ENCODE measurements around the gene PPAN. TPM values are rescaled to one million over a fixed set of nuclear protein-coding genes. Genes with fewer than 3 reads are reported as not detected.
A peak's percentile ranks its signal among the peaks of the same experiment; 100 is the strongest.

Gene PPAN
- total RNA-seq, 1 donor from 2014 or later = 53.2 TPM

DNA sequence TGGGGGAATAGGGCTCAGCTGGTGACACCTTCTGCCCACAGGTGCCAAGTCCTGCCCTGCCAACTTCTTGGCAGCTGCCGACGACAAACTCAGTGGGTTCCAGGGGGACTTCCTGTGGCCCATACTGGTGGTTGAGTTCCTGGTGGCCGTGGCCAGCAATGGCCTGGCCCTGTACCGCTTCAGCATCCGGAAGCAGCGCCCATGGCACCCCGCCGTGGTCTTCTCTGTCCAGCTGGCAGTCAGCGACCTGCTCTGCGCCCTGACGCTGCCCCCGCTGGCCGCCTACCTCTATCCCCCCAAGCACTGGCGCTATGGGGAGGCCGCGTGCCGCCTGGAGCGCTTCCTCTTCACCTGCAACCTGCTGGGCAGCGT, 7.4 kb downstream of the PPAN start:
- Mint-ChIP-seq H3K36me3 (peaks cover 21% of the 10 kb centered on the region), H3K9me3 (no peaks in the 10 kb centered on the region), H3K4me1 (no peaks in the 10 kb centered on the region), H3K27ac (no peak overlapping the region), H3K4me3 (no peak overlapping the region), H3K27me3 (ENCODE audit: low read depth) (no peaks in the 10 kb centered on the region)
- TF ChIP-seq, protein P1, sequence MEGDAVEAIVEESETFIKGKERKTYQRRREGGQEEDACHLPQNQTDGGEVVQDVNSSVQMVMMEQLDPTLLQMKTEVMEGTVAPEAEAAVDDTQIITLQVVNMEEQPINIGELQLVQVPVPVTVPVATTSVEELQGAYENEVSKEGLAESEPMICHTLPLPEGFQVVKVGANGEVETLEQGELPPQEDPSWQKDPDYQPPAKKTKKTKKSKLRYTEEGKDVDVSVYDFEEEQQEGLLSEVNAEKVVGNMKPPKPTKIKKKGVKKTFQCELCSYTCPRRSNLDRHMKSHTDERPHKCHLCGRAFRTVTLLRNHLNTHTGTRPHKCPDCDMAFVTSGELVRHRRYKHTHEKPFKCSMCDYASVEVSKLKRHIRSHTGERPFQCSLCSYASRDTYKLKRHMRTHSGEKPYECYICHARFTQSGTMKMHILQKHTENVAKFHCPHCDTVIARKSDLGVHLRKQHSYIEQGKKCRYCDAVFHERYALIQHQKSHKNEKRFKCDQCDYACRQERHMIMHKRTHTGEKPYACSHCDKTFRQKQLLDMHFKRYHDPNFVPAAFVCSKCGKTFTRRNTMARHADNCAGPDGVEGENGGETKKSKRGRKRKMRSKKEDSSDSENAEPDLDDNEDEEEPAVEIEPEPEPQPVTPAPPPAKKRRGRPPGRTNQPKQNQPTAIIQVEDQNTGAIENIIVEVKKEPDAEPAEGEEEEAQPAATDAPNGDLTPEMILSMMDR (IDR thresholded peaks at IDR 0.05; ENCODE audit: unreplicated experiment) = no peak
- no peak for DNase-seq (ENCODE audit: low spot score in 2 of 2, unreplicated experiment in 2 of 2)

DNA sequence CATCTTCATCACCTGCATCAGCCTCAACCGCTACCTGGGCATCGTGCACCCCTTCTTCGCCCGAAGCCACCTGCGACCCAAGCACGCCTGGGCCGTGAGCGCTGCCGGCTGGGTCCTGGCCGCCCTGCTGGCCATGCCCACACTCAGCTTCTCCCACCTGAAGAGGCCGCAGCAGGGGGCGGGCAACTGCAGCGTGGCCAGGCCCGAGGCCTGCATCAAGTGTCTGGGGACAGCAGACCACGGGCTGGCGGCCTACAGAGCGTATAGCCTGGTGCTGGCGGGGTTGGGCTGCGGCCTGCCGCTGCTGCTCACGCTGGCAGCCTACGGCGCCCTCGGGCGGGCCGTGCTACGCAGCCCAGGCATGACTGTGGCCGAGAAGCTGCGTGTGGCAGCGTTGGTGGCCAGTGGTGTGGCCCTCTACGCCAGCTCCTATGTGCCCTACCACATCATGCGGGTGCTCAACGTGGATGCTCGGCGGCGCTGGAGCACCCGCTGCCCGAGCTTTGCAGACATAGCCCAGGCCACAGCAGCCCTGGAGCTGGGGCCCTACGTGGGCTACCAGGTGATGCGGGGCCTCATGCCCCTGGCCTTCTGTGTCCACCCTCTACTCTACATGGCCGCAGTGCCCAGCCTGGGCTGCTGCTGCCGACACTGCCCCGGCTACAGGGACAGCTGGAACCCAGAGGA, 7.9 kb downstream of the PPAN start:
- Mint-ChIP-seq H3K27ac (no peak overlapping the region), H3K9me3 (no peaks in the 10 kb centered on the region), H3K4me1 (peaks cover 4% of the 10 kb centered on the region), H3K36me3 (peaks cover 21% of the 10 kb centered on the region), H3K4me3 (no peak overlapping the region), H3K27me3 (ENCODE audit: low read depth) (no peaks in the 10 kb centered on the region)
- TF ChIP-seq, protein P1 (IDR thresholded peaks at IDR 0.05; ENCODE audit: unreplicated experiment) = no peak
- no peak for DNase-seq (ENCODE audit: low spot score in 2 of 2, unreplicated experiment in 2 of 2)

- no peak overlapping the region for H3K4me3 Mint-ChIP-seq
- H3K27ac Mint-ChIP-seq = no peak overlapping the region
- peaks cover 8% of the 10 kb centered on the region for H3K4me1 Mint-ChIP-seq
- TF ChIP-seq, protein P1 (IDR thresholded peaks at IDR 0.05; ENCODE audit: unreplicated experiment) = no peak
- no peaks in the 10 kb centered on the region for H3K27me3 Mint-ChIP-seq (ENCODE audit: low read depth)
- H3K9me3 Mint-ChIP-seq = no peaks in the 10 kb centered on the region
- peaks cover 15% of the 10 kb centered on the region for H3K36me3 Mint-ChIP-seq
- no peak for DNase-seq (ENCODE audit: low spot score in 2 of 2, unreplicated experiment in 2 of 2)
These were observed 8.7 kb downstream of the PPAN start for GRCh38 chr19:10114651-10115391.

DNA sequence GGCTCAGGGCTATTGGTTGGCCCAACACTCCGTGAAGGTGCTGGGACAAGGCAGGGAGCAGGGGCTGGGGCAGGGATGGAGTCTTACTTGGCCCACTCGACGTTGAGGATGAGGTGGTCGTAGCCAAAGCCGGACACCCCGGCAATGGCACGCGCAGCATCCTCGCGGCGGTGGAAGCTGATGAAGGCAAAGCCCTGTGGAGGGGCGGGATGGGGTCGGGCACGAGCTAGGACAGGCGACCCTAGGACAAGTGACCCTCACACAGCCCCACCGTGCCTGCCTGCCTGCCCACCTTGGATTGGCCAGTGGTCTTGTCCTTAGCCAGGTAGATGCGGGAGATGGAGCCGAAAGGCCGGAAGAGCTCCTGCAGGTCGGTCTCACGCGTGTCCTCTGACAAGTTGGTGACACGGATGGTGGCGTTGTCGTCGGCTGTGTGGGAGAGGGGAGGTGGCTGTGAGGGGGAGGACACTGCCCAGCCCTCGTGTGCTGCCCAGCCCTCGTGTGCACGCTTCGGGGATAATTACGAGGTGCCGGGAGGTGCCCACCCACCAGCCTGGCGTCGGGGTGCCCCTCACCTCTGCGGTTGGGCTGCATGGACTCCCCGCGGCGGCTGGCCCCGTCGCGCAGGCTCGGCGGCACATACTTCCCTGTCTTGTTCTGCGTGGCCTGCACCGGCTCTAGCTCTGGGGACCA, 9.4 kb downstream of the PPAN start:
- peaks cover 9% of the 10 kb centered on the region for H3K4me1 Mint-ChIP-seq
- H3K4me3 Mint-ChIP-seq = no peak overlapping the region
- TF ChIP-seq, protein P1 (IDR thresholded peaks at IDR 0.05; ENCODE audit: unreplicated experiment) = no peak
- H3K27me3 Mint-ChIP-seq (ENCODE audit: low read depth) = no peaks in the 10 kb centered on the region
- H3K36me3 Mint-ChIP-seq = peaks cover 12% of the 10 kb centered on the region
- no peaks in the 10 kb centered on the region for H3K9me3 Mint-ChIP-seq
- DNase-seq (ENCODE audit: low spot score in 2 of 2, unreplicated experiment in 2 of 2) = no peak
- no peak overlapping the region for H3K27ac Mint-ChIP-seq

DNA sequence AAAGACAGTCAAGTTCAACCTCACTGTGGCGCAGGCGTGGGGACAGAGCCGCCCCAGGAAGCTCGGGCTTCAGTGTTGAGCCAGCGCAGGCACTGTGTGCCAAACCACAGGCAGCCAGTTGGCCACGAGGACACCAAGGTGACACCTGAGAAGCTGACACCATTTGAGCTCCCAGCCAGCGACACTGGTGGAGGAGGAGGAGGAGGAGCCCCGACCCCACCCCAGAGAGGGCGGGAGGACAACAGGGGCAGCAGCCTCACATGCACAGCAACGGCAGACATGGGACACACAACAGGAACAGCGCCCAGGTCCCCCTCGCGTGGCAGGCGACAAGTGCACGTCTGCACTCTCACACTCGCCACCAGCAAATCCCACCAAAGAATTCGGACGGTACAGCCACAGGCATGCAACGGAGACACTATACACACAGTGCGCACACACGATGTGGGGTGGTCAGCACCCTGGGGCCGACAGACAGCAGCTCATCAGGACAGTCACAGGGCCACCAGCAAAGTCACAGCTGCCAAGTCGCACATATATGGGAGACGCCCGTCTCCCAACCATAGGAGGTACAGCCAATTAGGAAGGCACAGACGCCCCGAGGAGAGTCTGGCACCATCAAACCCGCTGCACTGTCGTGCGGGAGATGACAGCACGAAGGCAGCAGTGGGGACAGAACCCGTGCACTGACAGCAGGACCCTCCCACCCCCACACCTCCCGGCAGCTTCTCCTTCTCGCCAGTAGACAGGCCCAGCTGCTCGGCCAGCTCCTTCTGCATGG, 10.1 kb downstream of the PPAN start:
- no peak for DNase-seq (ENCODE audit: low spot score in 2 of 2, unreplicated experiment in 2 of 2)
- Mint-ChIP-seq H3K4me3 (peak overlapping the region; percentile 34), H3K4me1 (peaks cover 9% of the 10 kb centered on the region), H3K9me3 (no peaks in the 10 kb centered on the region), H3K36me3 (peaks cover 9% of the 10 kb centered on the region), H3K27ac (no peak overlapping the region), H3K27me3 (ENCODE audit: low read depth) (no peaks in the 10 kb centered on the region)
- TF ChIP-seq, protein P1 (IDR thresholded peaks at IDR 0.05; ENCODE audit: unreplicated experiment) = no peak
